GM19395 (cell line): ENCODE data around the gene GBA2.
A peak's percentile ranks its signal among the peaks of the same experiment; 100 is the strongest.

Experiments
- ATAC-seq: cut with Tn5 transposase; IDR thresholded peaks from one replicate; pipeline ENCODE4 v1.9.1; 2021; ENCODE audit warnings: mild to moderate bottlenecking, moderate library complexity; ENCODE audit not compliant: unreplicated experiment

GBA2 gene

GRCh38 chr9:35696520-35697215 lies 52.4 kb downstream of the GBA2 start:
- ATAC-seq, result peak; percentile 79

- no peak for ATAC-seq
Observed at GRCh38 chr9:35695943-35696401, 53.1 kb downstream of the GBA2 start.

DNA sequence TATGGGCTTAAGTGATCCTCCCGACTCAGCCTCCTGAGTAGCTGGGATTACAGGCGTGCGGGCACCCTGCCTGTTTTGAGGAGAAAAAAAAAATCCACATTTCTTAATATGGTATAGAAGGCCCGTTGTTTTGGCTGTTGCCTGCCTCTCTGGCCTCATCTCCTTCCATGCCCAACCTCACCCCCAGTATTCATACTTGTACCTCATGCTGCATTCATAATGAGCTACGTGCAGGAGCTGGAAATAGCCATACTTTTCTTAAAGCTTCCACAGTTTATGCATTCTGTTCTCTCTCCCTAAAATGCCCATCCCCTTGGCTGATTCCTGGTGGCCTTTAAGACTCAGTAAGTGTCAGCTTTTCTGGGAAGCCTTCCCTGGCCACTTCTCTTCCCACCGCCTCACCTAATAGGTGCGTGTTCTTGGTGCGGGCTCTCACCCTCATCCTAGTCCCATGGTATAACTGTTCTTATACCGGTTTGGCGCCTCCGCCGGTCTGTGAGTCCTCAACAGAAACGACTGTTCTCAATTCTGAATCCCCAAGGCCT lies 57.2 kb downstream of the GBA2 start:
- no peak for ATAC-seq

- ATAC-seq, result no peak
Observed at GRCh38 chr9:35691334-35691650, 57.7 kb downstream of the GBA2 start.

DNA sequence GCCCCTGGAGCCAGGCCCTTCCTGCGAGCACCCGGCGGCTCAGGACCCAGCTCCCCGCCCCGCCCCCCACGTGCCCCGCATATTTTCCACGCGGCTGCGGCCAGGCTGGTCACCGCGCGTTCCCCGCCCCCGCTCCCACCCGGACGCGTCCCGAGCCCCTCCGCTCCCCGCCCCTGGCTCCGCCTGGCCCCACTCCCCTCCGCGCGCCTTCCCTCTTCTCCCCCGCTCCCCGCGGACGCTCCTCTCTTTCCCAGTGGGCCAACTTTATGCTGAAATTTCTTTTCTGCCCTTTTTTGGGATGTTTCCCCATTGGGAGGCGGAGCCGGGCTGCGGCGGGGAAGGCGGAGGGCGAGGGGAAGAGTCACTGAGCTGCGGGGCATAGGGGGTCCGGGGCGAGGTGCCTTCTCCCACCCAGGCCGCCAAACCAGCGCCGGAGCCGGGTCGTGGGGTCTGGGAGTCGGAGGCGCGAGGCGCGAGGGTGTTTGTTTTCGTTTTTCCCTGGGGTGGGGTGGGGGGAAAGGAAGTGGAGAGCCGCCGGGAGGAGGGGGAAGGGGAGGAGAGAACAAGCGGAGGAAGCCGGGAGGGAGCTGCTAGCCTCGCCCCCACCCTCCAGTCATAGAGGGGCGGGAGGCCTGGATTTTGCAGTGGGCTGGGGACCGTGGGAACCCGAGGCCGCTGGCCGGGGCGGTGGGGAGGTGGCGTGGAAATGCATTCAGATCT lies 58.3 kb downstream of the GBA2 start:
- no peak for ATAC-seq

DNA sequence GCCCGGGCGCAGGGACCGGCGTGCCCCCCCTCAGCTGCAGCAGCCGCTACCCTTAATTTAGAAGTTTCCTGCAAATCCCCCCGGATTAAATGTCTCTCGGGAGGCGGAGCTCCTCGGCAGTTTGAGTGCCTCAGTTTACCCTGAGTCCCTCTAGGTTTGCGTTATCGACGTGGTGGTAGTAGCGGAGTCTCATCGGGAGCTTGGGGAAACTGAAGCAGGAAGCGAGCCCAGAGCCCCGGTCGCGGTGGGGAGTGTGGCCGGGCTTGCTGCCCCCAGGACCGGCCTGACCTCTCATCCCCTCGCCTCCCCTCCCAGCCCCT lies 58.8 kb downstream of the GBA2 start:
- ATAC-seq, result no peak

GRCh38 chr9:35689542-35690293 lies 59.3 kb downstream of the GBA2 start, which contains the start of gene TPM2:
TPM2 (minus strand) TSS chr9:35689925; CDS start chr9:35689817, 108 bp downstream.
- no peak for ATAC-seq

- ATAC-seq, result no peak
Observed at GRCh38 chr9:35688558-35689541, 60.2 kb downstream of the GBA2 start.

DNA sequence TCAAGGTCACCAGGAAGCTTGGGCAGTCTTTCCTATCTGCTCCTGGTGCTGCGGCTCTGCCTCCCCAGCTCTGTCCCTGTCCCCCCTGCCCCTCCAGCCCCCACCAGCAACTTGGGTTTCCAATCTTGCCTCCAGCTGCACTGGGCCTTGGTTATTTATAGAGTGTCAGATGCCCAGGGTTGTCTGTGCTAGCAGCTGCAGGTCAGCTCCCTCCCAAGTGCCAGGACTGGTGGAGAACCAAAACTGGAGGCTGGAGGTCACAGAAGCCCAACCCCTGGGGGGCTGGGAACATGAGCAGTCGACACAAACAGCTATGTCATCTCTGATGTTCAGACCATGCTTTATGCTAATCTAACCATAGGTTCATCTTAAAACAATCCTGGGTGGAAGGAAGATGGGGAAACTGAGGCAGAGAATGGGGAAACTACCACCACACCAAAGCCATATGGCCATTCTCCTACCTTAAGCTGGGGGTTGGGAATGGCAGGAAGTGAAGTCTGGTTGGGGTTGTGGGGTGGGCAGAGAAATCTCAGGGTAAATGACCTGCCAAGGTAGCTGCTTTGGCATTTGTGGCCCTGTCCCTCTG lies 61.0 kb downstream of the GBA2 start:
- ATAC-seq, result no peak

DNA sequence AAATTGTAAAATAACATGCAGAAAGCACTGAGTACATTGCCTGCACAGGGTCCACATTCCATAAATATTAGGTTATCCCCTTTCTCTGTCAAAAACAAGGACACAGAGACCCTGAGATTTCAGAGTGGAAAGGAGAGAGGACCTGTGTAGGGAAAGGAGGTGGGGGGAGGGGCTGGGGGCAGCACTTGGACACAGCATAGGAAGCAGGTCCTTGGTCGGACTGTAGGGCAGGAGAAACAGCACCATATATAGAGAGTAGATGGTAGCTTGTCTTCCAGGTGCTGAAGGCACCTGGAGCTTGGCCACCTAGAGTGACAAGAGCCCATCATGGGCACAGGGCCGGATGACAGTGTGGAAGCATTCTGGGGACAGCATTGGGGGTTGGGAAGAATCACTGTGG lies 61.7 kb downstream of the GBA2 start:
- no peak for ATAC-seq
